Endothelial cell (in vitro differentiated cells): ENCODE results near the gene CYP46A1. TPM values are rescaled to one million over a fixed set of nuclear protein-coding genes. Genes with fewer than 3 reads are reported as not detected.

Source experiments
- DNase-seq: peaks from one replicate; pipeline ENCODE4 v3.0.0; 2021; ENCODE audit warnings: low spot score
- H3K27ac Mint-ChIP-seq: one replicate; pipeline ENCODE4 v1.8.0; 2021; ENCODE audit warnings: mixed read lengths, inconsistent platforms; ENCODE audit not compliant: unreplicated experiment
- H3K27me3 Mint-ChIP-seq: one replicate; pipeline ENCODE4 v1.8.0; 2021; ENCODE audit warnings: mild to moderate bottlenecking, moderate library complexity, mixed read lengths, inconsistent platforms; ENCODE audit not compliant: unreplicated experiment
- H3K36me3 Mint-ChIP-seq: one replicate; pipeline ENCODE4 v1.8.0; 2021; ENCODE audit warnings: mild to moderate bottlenecking, low read depth, mixed read lengths, inconsistent platforms; ENCODE audit not compliant: unreplicated experiment
- H3K4me1 Mint-ChIP-seq: one replicate; pipeline ENCODE4 v1.8.0; 2021; ENCODE audit warnings: mild to moderate bottlenecking, mixed read lengths, inconsistent platforms; ENCODE audit not compliant: unreplicated experiment
- H3K4me3 Mint-ChIP-seq: one replicate; pipeline ENCODE4 v1.8.0; 2021; ENCODE audit warnings: mild to moderate bottlenecking, mixed read lengths, inconsistent platforms; ENCODE audit not compliant: unreplicated experiment
- H3K9me3 Mint-ChIP-seq: one replicate; pipeline ENCODE4 v1.8.0; 2021; ENCODE audit warnings: mixed read lengths, inconsistent platforms; ENCODE audit not compliant: unreplicated experiment
- total RNA-seq: library from RNA; stranded (reverse); fragmentation: NEBNext Ultra II Directional; extraction: Animal tissue kit (Norgen Biotek cat#: 25700); gene quantifications from one replicate; pipeline ENCODE4 v1.2.1, GENCODE V29; 2021; ENCODE audit not compliant: unreplicated experiment
- TF ChIP-seq, protein P1 (sequence below): fragments of 200-600 bp; sonication (generic); IDR thresholded peaks from one replicate; pipeline ENCODE4 v1.5.0; 2021; ENCODE audit warnings: antibody characterized with exemption; ENCODE audit not compliant: unreplicated experiment

The CYP46A1 gene
- total RNA-seq, 1 donor from 2014 or later, result 5.2 TPM

DNA sequence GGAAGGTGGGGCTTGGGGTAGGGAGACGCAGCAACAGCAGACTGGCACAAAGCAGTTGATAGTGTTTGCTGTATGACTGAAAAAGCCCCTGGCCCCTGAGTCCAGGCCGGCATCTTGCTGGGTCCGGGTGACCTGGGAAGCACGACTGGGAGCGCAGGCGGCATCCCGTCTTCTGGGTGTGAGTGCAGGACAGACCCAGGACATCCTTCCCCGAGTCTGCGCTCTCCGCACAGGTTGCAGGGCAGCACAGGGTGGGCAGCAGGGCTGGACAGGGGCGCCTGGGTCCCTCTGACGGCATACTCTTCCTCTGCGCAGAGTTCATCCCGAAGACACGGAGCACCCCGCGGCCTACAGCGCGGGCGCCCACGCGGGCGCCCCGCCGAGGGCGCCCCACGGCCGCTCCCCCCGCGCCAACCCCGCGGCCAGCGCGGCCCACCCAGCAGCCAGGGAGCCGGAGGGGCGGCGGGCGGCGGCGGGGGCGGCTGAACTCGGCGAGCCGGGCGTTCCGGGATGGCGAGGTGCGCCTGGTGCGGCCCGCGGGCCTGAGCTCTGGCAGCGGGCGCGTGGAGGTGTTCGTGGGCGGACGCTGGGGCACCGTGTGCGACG lies 9.2 kb upstream of the CYP46A1 start:
- Mint-ChIP-seq H3K9me3 (no peaks in the 10 kb centered on the region), H3K36me3 (peaks cover 10% of the 10 kb centered on the region), H3K4me1 (peaks cover 29% of the 10 kb centered on the region), H3K27me3 (peaks cover 7% of the 10 kb centered on the region), H3K27ac (no peak overlapping the region), H3K4me3 (no peak overlapping the region)
- no peak for DNase-seq
- TF ChIP-seq, protein P1, sequence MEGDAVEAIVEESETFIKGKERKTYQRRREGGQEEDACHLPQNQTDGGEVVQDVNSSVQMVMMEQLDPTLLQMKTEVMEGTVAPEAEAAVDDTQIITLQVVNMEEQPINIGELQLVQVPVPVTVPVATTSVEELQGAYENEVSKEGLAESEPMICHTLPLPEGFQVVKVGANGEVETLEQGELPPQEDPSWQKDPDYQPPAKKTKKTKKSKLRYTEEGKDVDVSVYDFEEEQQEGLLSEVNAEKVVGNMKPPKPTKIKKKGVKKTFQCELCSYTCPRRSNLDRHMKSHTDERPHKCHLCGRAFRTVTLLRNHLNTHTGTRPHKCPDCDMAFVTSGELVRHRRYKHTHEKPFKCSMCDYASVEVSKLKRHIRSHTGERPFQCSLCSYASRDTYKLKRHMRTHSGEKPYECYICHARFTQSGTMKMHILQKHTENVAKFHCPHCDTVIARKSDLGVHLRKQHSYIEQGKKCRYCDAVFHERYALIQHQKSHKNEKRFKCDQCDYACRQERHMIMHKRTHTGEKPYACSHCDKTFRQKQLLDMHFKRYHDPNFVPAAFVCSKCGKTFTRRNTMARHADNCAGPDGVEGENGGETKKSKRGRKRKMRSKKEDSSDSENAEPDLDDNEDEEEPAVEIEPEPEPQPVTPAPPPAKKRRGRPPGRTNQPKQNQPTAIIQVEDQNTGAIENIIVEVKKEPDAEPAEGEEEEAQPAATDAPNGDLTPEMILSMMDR, result no peak

DNA sequence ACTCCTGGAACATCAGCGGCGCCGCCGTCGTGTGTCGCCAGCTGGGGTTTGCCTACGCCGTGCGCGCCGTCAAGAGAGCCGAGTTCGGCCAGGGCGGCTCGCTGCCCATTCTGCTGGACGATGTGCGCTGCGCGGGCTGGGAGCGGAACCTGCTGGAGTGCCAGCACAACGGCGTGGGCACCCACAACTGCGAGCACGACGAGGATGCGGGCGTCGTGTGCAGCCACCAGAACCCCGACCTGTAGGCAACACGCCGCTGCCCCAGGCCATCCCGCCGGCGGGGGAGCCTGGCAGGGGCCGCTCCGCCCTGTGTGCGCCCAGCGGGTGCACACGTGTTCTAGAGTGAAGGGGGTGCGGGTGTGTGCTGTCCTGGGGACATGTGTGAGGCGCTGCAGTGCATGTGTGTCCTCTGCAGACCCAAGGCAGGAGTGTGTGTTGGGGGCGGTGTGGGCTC lies 8.7 kb upstream of the CYP46A1 start:
- TF ChIP-seq, protein P1, result no peak
- Mint-ChIP-seq H3K27ac (no peak overlapping the region), H3K4me3 (no peak overlapping the region), H3K4me1 (peaks cover 25% of the 10 kb centered on the region), H3K9me3 (no peaks in the 10 kb centered on the region), H3K27me3 (peaks cover 7% of the 10 kb centered on the region), H3K36me3 (peaks cover 10% of the 10 kb centered on the region)
- DNase-seq, result no peak

DNA sequence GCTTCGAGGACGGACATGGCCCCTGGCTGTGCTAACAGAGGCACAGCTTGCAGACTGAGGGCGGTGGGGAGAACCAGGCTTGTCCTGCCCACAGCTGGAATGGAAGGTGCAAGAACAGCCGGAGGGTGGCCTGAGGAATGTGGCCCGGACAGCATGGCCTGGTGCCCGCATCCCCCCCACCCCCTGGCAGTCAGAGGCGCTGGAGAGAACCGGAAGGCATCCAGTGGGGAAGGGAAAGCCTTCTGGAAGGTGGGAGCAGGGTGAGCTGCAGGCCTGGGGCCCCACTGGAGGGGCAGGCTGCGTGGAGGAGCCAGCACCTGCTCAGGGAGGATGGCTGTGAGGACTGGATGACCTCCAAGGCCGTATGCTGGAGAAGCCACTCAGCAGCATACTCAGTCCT lies 8.1 kb upstream of the CYP46A1 start:
- TF ChIP-seq, protein P1, result no peak

DNA sequence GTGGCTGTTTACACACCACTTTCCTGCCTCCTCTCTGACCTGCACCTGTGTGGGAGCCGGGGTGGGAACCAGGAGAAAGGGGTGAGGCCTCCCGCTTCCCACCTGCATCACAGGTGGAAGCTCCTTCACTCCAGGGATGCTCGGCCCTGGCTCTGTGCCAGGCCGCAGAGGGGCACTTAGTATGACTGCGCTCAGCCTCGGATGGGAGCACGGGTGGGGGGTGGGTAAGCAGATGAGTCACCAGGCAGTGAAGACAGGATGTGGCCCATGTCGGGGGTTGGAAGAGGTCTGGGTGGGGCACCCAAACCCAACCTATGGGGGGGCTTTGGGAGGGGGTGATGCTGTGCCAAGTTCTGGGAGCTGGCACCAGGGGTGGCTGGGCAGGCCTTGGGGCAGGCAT lies 7.4 kb upstream of the CYP46A1 start:
- TF ChIP-seq, protein P1, result no peak
- Mint-ChIP-seq H3K4me3 (no peak overlapping the region), H3K27ac (no peak overlapping the region), H3K9me3 (no peaks in the 10 kb centered on the region), H3K27me3 (peaks cover 7% of the 10 kb centered on the region), H3K4me1 (peaks cover 13% of the 10 kb centered on the region), H3K36me3 (peaks cover 10% of the 10 kb centered on the region)
- no peak for DNase-seq

More for the DNA sequence above, 8.1 kb upstream of the CYP46A1 start:
- peaks cover 19% of the 10 kb centered on the region for H3K4me1 Mint-ChIP-seq
- no peak overlapping the region for H3K4me3 Mint-ChIP-seq
- no peaks in the 10 kb centered on the region for H3K9me3 Mint-ChIP-seq
- peaks cover 10% of the 10 kb centered on the region for H3K36me3 Mint-ChIP-seq
- DNase-seq, result no peak
- peaks cover 7% of the 10 kb centered on the region for H3K27me3 Mint-ChIP-seq
- no peak overlapping the region for H3K27ac Mint-ChIP-seq

DNA sequence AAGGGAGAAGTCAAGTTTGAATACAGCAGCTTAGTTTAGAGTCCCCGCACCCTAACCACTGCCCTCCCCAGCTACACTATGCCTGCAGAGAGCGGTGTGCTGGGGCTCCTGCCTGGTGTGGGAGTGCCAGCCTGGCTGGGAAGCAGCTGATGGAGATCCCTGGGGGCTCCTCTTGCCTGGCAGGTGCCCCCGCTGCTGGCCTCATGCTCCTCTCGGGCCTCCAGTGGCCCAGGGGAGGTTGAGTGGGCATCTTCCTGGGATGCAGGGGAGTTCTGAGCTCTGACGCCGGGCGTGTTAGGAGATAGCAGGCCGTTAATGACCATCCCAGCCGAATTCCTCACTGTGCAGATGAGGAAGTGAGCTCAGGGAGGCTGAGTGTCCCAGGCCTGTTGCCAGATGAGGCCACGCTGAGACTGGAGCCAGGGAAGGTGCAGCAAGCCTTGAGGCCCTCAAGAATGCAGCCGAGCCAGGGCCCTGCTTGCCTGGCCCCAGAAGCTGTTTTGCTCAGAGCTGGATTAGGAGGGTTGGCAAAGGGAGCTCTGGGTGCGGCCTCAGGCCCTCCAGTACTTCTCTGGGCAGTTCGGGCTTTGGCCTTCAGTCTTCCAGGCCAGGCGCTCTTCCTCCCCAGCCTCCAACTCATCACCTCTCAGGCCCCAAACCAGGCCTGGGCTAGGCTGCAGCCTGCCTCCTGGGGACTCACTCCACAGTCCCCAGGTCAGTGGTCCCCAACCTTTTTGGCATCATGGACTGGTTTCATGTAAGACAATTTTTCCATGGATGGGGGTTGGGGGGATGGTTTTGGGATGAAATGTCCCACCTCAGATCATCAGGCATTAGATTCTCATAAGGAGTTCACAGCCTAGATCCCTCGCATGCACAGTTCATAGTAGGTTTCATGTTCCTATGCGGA lies 6.6 kb upstream of the CYP46A1 start:
- H3K27ac Mint-ChIP-seq, result no peak overlapping the region
- H3K4me1 Mint-ChIP-seq, result peaks cover 5% of the 10 kb centered on the region
- no peak for DNase-seq
- H3K27me3 Mint-ChIP-seq, result peaks cover 10% of the 10 kb centered on the region
- TF ChIP-seq, protein P1, result no peak
- no peaks in the 10 kb centered on the region for H3K9me3 Mint-ChIP-seq
- no peak overlapping the region for H3K4me3 Mint-ChIP-seq
- H3K36me3 Mint-ChIP-seq, result peaks cover 9% of the 10 kb centered on the region
